T-helper 1 cell treated with Interleukin-12 subunit alpha and Interleukin-12 subunit beta and Interleukin-4 antibody, amounts not matched to agents 30 μg/mL and 1 μg/mL, for 36 hours (primary cell): Measurements from ENCODE around the gene UNC93A.
"Not testable (repeated sequence)": the region's sequence is repeated elsewhere in the genome, so short reads cannot be mapped to it uniquely, and the experiment has no call there.

Experiments used
- H3K27ac Mint-ChIP-seq: one replicate; pipeline ENCODE4 v1.8.0; 2021; ENCODE audit warnings: mild to moderate bottlenecking, mixed read lengths
- H3K27me3 Mint-ChIP-seq: one replicate; pipeline ENCODE4 v1.8.0; 2021; ENCODE audit warnings: low read depth, mixed read lengths
- H3K36me3 Mint-ChIP-seq: one replicate; pipeline ENCODE4 v1.8.0; 2021; ENCODE audit warnings: low read depth, mixed read lengths
- H3K4me1 Mint-ChIP-seq: one replicate; pipeline ENCODE4 v1.8.0; 2021; ENCODE audit warnings: low read depth, mixed read lengths
- H3K4me3 Mint-ChIP-seq: one replicate; pipeline ENCODE4 v1.8.0; 2021; ENCODE audit warnings: mild to moderate bottlenecking, moderate library complexity, mixed read lengths
- H3K9me3 Mint-ChIP-seq: one replicate; pipeline ENCODE4 v1.8.0; 2021; ENCODE audit warnings: mixed read lengths

Gene UNC93A

GRCh38 chr6:167347226-167347625, 56.1 kb downstream of the UNC93A start:
- Mint-ChIP-seq H3K27ac (no peak overlapping the region), H3K4me3 (no peak overlapping the region), H3K27me3 (peaks cover 52% of the 10 kb centered on the region), H3K36me3 (no peaks in the 10 kb centered on the region), H3K4me1 (peaks cover 13% of the 10 kb centered on the region), H3K9me3 (no peaks in the 10 kb centered on the region)

DNA sequence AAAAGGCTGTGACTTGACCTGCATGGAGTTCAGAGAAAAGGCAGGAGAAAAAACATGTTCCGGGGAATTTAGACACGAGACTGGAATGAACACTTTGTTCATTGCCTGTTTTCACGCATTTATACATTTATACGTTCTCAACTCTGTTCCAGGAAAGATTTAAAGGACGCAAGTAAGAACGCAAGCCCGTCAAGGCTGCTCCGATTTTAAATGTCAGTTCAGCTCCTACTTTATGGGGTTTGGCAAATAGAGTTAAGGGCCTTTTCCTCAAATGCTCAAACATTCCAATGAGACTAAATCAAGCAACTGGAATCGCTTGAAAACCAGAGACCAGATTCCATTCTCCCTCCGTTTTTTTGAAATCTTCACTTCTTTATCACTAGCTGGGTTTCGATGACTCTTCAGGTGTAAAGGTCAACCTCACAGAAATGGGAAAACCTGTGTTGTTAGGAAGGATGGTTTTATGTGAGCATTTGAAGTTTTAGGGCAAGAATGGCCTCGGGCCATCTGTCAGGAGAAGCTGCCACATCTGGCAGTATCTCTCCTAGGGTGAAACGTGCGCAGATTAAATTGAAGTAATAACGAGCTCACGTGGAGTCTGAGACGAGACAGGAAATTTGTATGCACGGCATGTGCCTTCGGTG, 58.6 kb downstream of the UNC93A start:
- H3K4me1 Mint-ChIP-seq, result peaks cover 13% of the 10 kb centered on the region
- H3K27me3 Mint-ChIP-seq, result peaks cover 54% of the 10 kb centered on the region
- no peaks in the 10 kb centered on the region for H3K36me3 Mint-ChIP-seq
- peak overlapping the region; percentile 77 for H3K27ac Mint-ChIP-seq
- H3K9me3 Mint-ChIP-seq, result peaks cover 4% of the 10 kb centered on the region
- H3K4me3 Mint-ChIP-seq, result peak overlapping the region; percentile 86

GRCh38 chr6:167350275-167350696, 59.2 kb downstream of the UNC93A start:
- H3K27me3 Mint-ChIP-seq, result peaks cover 51% of the 10 kb centered on the region
- no peaks in the 10 kb centered on the region for H3K36me3 Mint-ChIP-seq
- H3K4me1 Mint-ChIP-seq, result peaks cover 13% of the 10 kb centered on the region
- H3K4me3 Mint-ChIP-seq, result peak overlapping the region; percentile 86
- peaks cover 4% of the 10 kb centered on the region for H3K9me3 Mint-ChIP-seq
- peak overlapping the region; percentile 77 for H3K27ac Mint-ChIP-seq

DNA sequence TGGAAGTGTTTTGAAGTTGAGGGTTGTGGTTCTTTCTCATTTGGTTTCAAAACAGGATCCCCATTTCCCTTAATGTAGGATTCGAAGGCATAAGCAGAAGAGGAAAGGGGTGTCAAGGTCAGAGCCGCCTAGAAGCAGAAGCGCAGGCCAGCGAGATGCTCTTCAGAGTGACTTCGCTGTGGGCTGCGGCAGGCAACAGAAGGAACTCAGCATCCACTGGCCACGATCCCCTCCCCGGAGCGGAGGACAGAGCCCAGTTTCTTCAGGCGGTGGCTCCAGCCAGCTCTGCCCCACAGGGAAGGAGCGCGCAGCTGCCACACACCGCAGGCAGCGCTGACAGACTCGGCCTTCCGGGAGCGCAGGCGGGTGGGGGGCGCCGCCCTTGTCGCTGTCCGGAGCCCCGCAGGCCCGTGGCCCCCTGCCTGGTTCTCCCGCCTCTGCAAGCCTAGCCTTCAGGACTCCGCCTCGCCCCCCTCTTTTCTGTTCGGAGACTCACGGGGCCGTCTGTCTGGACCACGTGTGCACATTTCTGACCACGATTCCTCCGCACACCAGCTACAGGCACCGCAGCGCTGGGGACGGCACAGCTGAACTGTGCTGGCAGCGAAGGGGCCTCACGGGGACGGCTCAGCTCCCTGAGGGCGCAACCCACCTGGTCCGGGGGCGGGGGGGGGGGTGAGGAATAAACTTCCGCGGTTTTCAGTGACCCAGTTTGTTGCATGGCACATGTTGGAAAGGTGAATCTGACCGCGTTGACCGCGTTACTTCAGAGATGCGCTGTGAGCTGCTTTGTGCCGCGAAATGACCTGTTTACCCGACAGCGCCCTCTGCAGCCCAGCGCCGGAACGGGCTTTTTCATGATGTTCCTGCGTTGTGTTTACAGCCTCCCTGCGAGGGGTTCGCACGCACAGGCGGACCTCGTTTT, 59.9 kb downstream of the UNC93A start:
- Mint-ChIP-seq H3K36me3 (no peaks in the 10 kb centered on the region), H3K27me3 (peaks cover 45% of the 10 kb centered on the region), H3K4me3 (peak overlapping the region; percentile 86), H3K9me3 (peaks cover 4% of the 10 kb centered on the region), H3K4me1 (peaks cover 13% of the 10 kb centered on the region), H3K27ac (peak overlapping the region; percentile 76)

GRCh38 chr6:167351656-167352345, 60.7 kb downstream of the UNC93A start:
- Mint-ChIP-seq H3K4me1 (peaks cover 13% of the 10 kb centered on the region), H3K9me3 (peaks cover 4% of the 10 kb centered on the region), H3K27ac (peak overlapping the region; percentile 76), H3K4me3 (peak overlapping the region; percentile 86), H3K27me3 (peaks cover 44% of the 10 kb centered on the region), H3K36me3 (no peaks in the 10 kb centered on the region)

DNA sequence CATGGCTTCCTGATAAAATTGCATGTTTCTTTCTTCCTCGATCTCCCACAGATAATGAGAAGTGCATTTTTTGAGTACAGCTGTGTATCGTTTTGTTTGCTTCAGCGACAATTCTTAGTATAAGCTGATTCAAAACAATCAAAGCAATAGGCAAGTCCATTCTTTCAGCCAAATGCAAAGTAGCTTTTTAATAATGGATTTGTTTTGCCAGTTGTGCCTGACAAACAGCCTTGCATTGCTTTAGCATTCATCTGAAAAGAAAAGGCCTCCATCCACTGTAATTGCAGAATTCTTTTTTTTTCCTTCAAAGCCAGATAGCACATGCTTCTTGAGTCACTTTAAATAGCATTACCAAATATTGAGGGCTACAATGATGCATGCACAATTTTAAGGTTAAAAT, 65.8 kb downstream of the UNC93A start:
- Mint-ChIP-seq H3K4me1 (peaks cover 2% of the 10 kb centered on the region), H3K4me3 (no peak overlapping the region), H3K9me3 (peaks cover 4% of the 10 kb centered on the region), H3K27ac (no peak overlapping the region), H3K36me3 (no peaks in the 10 kb centered on the region), H3K27me3 (peaks cover 17% of the 10 kb centered on the region)

- peaks cover 13% of the 10 kb centered on the region for H3K27me3 Mint-ChIP-seq
- H3K9me3 Mint-ChIP-seq, H3K36me3 Mint-ChIP-seq: not testable (repeated sequence)
These were observed 67.3 kb downstream of the UNC93A start for GRCh38 chr6:167358394-167358793.

GRCh38 chr6:167361170-167361569, 70.1 kb downstream of the UNC93A start:
- not testable (repeated sequence) for H3K36me3 Mint-ChIP-seq, H3K4me1 Mint-ChIP-seq, H3K4me3 Mint-ChIP-seq, H3K27ac Mint-ChIP-seq, H3K9me3 Mint-ChIP-seq
- H3K27me3 Mint-ChIP-seq, result peaks cover 17% of the 10 kb centered on the region

More at GRCh38 chr6:167358394-167358793, 67.3 kb downstream of the UNC93A start:
- H3K4me1 Mint-ChIP-seq, H3K27ac Mint-ChIP-seq, H3K4me3 Mint-ChIP-seq: not testable (repeated sequence)
